Measurements from ENCODE around the gene TMEM18. TPM values are rescaled to one million over a fixed set of nuclear protein-coding genes. Genes with fewer than 3 reads are reported as not detected.

The TMEM18 gene
- total RNA-seq, 1 donor from 2014 or later: 22.7 TPM

- DNase-seq (ENCODE audit: low read depth): no peak
Measured at GRCh38 chr2:620471-621302, 56.5 kb downstream of the TMEM18 start.

GRCh38 chr2:620004-620403 is 57.2 kb downstream of the TMEM18 start:
- no peak for DNase-seq (ENCODE audit: low read depth)

GRCh38 chr2:618422-618990 is 58.7 kb downstream of the TMEM18 start:
- DNase-seq (ENCODE audit: low read depth): no peak

GRCh38 chr2:618005-618404 is 59.2 kb downstream of the TMEM18 start:
- no peak for DNase-seq (ENCODE audit: low read depth)
